ENCODE measurements around the gene COPZ1.

The COPZ1 gene

GRCh38 chr12:54285150-54286041 lies 39.5 kb upstream of the COPZ1 start:
- DNase-seq (ENCODE audit: low read depth in 1 of 2, low spot score in 1 of 2), result no peak
- in situ Hi-C loops (cut with HindIII; ENCODE audit: low pct_unique_long_range_greater_than_20kb, low sequenced_read_pairs), result no loop called here
- 0 out of 2 replicates have a peak, but pooled peaks have one; percentile 30 for TF ChIP-seq JUND (IDR thresholded peaks at IDR 0.05; ENCODE audit: low read depth)

- no peak for TF ChIP-seq JUND (IDR thresholded peaks at IDR 0.05; ENCODE audit: low read depth)
- in situ Hi-C loops (cut with HindIII; ENCODE audit: low pct_unique_long_range_greater_than_20kb, low sequenced_read_pairs), result no loop called here
- peak in 1 of 2 experiments; percentile 37 for DNase-seq (ENCODE audit: low read depth in 1 of 2, low spot score in 1 of 2)
These were observed 38.6 kb upstream of the COPZ1 start for GRCh38 chr12:54286042-54287030.

GRCh38 chr12:54287261-54288157 lies 37.4 kb upstream of the COPZ1 start:
- 0 out of 2 replicates have a peak, but pooled peaks have one; percentile 8 for TF ChIP-seq JUND (IDR thresholded peaks at IDR 0.05; ENCODE audit: low read depth)
- DNase-seq (ENCODE audit: low read depth in 1 of 2, low spot score in 1 of 2), result peak in 1 of 2 experiments; percentile 34
- in situ Hi-C loops (cut with HindIII; ENCODE audit: low pct_unique_long_range_greater_than_20kb, low sequenced_read_pairs), result no loop called here

GRCh38 chr12:54292083-54292930 lies 32.6 kb upstream of the COPZ1 start:
- in situ Hi-C loops (cut with HindIII; ENCODE audit: low pct_unique_long_range_greater_than_20kb, low sequenced_read_pairs), result no loop called here
- TF ChIP-seq JUND (IDR thresholded peaks at IDR 0.05; ENCODE audit: low read depth), result no peak
- no peak for DNase-seq (ENCODE audit: low read depth in 1 of 2, low spot score in 1 of 2)

GRCh38 chr12:54292931-54293241 lies 32.0 kb upstream of the COPZ1 start:
- DNase-seq (ENCODE audit: low read depth in 1 of 2, low spot score in 1 of 2), result no peak
- no peak for TF ChIP-seq JUND (IDR thresholded peaks at IDR 0.05; ENCODE audit: low read depth)
- in situ Hi-C loops (cut with HindIII; ENCODE audit: low pct_unique_long_range_greater_than_20kb, low sequenced_read_pairs), result no loop called here

- peak; percentile 37 to 51 for DNase-seq (ENCODE audit: low read depth in 1 of 2, low spot score in 1 of 2)
- no peak for TF ChIP-seq JUND (IDR thresholded peaks at IDR 0.05; ENCODE audit: low read depth)
- in situ Hi-C loops (cut with HindIII; ENCODE audit: low pct_unique_long_range_greater_than_20kb, low sequenced_read_pairs), result no loop called here
These were observed 30.6 kb upstream of the COPZ1 start for GRCh38 chr12:54294152-54294952.

- TF ChIP-seq JUND (IDR thresholded peaks at IDR 0.05; ENCODE audit: low read depth), result no peak
- no peak for DNase-seq (ENCODE audit: low read depth in 1 of 2, low spot score in 1 of 2)
- in situ Hi-C loops (cut with HindIII; ENCODE audit: low pct_unique_long_range_greater_than_20kb, low sequenced_read_pairs), result no loop called here
These were observed 29.9 kb upstream of the COPZ1 start for GRCh38 chr12:54294953-54295566.

GRCh38 chr12:54296393-54297099 lies 28.4 kb upstream of the COPZ1 start:
- DNase-seq (ENCODE audit: low read depth in 1 of 2, low spot score in 1 of 2), result no peak
- TF ChIP-seq JUND (IDR thresholded peaks at IDR 0.05; ENCODE audit: low read depth), result no peak
- in situ Hi-C loops (cut with HindIII; ENCODE audit: low pct_unique_long_range_greater_than_20kb, low sequenced_read_pairs), result no loop called here

- TF ChIP-seq JUND (IDR thresholded peaks at IDR 0.05; ENCODE audit: low read depth), result no peak
- DNase-seq (ENCODE audit: low read depth in 1 of 2, low spot score in 1 of 2), result no peak
- in situ Hi-C loops (cut with HindIII; ENCODE audit: low pct_unique_long_range_greater_than_20kb, low sequenced_read_pairs), result no loop called here
These were observed 26.0 kb upstream of the COPZ1 start for GRCh38 chr12:54298904-54299303.
